ENCODE data around the gene SLC38A1. TPM values are rescaled to one million over a fixed set of nuclear protein-coding genes. Genes with fewer than 3 reads are reported as not detected.

Gene SLC38A1
- total RNA-seq, 1 experiment from 2014 or later: 155 TPM

DNA sequence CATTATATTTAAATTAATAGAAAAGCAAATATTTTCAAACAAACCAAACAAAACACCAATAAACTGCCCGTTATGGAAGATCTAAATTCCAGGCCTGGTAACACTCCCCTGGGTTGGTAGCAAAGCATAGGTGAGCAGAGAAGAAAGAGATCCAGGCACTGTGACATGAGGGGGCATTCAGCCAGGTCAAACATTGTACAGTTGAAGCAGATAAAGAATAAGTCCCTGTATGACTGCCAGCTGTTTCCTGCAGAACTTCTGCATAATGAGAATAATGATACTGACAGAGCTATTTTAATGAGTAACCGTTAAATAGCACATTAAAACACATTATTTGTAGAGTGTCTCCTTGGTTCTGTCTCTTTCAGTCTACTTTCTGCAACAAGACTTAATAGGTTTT is 35.4 kb downstream of the SLC38A1 start:
- CTCF ChIA-PET: no interaction called here
- H3K36me3 ChIP-seq (ENCODE audit: control insufficient read depth in 1 of 2, insufficient read depth in 2 of 2, low read length in 2 of 2): peaks cover under 1 to 22% of the 10 kb centered on the region in 2 experiments; a peak in 1 of 4 replicates
- intact Hi-C loops (cut with micrococcal nuclease): no loop called here
- BruUV-seq (replicated peaks): no TSS peak
- no peaks in the 10 kb centered on the region for H3K9me3 ChIP-seq (ENCODE audit: control insufficient read depth in 1 of 2, insufficient read depth in 1 of 2, low read depth in 1 of 2, low read length in 2 of 2)
- RAD21 ChIA-PET (ENCODE audit: low non-redundant PET in 1 of 2, low total read pairs in 2 of 2, uncharacterized antibody in 2 of 2, unreplicated experiment in 2 of 2): no interaction called here
- H3K9me2 ChIP-seq (ENCODE audit: insufficient read depth): no peaks in the 10 kb centered on the region
- H3K9ac ChIP-seq (ENCODE audit: low read length): no peak overlapping the region
- no peak overlapping the region for H3K27ac ChIP-seq (ENCODE audit: low read depth, low read length)
- H4K20me1 ChIP-seq (ENCODE audit: insufficient read depth): no peaks in the 10 kb centered on the region
- H3K4me2 ChIP-seq (ENCODE audit: low read length): no peak overlapping the region
- H3K27me3 ChIP-seq (ENCODE audit: insufficient read depth, low read length): no peaks in the 10 kb centered on the region
- POLR2A ChIA-PET: no interaction called here
- no peak overlapping the region for H2AFZ ChIP-seq (ENCODE audit: low read depth, low read length, poor library complexity, severe bottlenecking)
- no peaks in the 10 kb centered on the region for H3K4me1 ChIP-seq (ENCODE audit: control insufficient read depth in 1 of 2, insufficient read depth in 2 of 2, low read length in 2 of 2)
- H3K4me3 ChIP-seq (replicated peaks in 1 of 2; ENCODE audit: low read depth in 1 of 2, low read length in 2 of 2): no peak overlapping the region
- H3K79me2 ChIP-seq (ENCODE audit: insufficient read depth, low read length): peaks cover 94% of the 10 kb centered on the region
- no peak for DNase-seq (ENCODE audit: low read depth, low spot score)
- ATAC-seq: no peak
- TF ChIP-seq POLR2A (IDR thresholded peaks at IDR 0.05; ENCODE audit: borderline replicate concordance, extremely low read depth, insufficient read depth, insufficient read length) (no peak), MAX (IDR thresholded peaks at IDR 0.05) (no peak), YY1 (IDR thresholded peaks at IDR 0.05; ENCODE audit: extremely low read depth, insufficient replicate concordance, low read depth, low read length) (no peak), POLR2AphosphoS5 (IDR thresholded peaks at IDR 0.05; ENCODE audit: low read depth, low read length) (no peak), ZBTB33 (IDR thresholded peaks at IDR 0.05; ENCODE audit: extremely low read depth, insufficient replicate concordance, low read length) (no peak), FOSL1 (IDR thresholded peaks at IDR 0.05; ENCODE audit: low read depth) (no peak), ZNF274 (IDR thresholded peaks at IDR 0.05; ENCODE audit: low read depth, low read length) (no peak), JUND (IDR thresholded peaks at IDR 0.05) (no peak), EZH2phosphoT487 (IDR thresholded peaks at IDR 0.05; ENCODE audit: borderline replicate concordance) (no peak), SRF (IDR thresholded peaks at IDR 0.05; ENCODE audit: low read depth) (no peak), EZH2 (IDR thresholded peaks at IDR 0.05) (no peak), ZFX (IDR thresholded peaks at IDR 0.05) (no peak), SP1 (IDR thresholded peaks at IDR 0.05; ENCODE audit: low read depth) (no peak), EGR1 (IDR thresholded peaks at IDR 0.05; ENCODE audit: low read depth) (no peak)
- TF ChIP-seq, protein P1, sequence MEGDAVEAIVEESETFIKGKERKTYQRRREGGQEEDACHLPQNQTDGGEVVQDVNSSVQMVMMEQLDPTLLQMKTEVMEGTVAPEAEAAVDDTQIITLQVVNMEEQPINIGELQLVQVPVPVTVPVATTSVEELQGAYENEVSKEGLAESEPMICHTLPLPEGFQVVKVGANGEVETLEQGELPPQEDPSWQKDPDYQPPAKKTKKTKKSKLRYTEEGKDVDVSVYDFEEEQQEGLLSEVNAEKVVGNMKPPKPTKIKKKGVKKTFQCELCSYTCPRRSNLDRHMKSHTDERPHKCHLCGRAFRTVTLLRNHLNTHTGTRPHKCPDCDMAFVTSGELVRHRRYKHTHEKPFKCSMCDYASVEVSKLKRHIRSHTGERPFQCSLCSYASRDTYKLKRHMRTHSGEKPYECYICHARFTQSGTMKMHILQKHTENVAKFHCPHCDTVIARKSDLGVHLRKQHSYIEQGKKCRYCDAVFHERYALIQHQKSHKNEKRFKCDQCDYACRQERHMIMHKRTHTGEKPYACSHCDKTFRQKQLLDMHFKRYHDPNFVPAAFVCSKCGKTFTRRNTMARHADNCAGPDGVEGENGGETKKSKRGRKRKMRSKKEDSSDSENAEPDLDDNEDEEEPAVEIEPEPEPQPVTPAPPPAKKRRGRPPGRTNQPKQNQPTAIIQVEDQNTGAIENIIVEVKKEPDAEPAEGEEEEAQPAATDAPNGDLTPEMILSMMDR (IDR thresholded peaks at IDR 0.05 in 2 of 3, conservative IDR thresholded peaks at IDR 0.05 in 1 of 3; ENCODE audit: borderline replicate concordance in 1 of 3, insufficient read depth in 1 of 3, low read depth in 2 of 3, low read length in 2 of 3): no peak
- TF ChIP-seq, protein P2, sequence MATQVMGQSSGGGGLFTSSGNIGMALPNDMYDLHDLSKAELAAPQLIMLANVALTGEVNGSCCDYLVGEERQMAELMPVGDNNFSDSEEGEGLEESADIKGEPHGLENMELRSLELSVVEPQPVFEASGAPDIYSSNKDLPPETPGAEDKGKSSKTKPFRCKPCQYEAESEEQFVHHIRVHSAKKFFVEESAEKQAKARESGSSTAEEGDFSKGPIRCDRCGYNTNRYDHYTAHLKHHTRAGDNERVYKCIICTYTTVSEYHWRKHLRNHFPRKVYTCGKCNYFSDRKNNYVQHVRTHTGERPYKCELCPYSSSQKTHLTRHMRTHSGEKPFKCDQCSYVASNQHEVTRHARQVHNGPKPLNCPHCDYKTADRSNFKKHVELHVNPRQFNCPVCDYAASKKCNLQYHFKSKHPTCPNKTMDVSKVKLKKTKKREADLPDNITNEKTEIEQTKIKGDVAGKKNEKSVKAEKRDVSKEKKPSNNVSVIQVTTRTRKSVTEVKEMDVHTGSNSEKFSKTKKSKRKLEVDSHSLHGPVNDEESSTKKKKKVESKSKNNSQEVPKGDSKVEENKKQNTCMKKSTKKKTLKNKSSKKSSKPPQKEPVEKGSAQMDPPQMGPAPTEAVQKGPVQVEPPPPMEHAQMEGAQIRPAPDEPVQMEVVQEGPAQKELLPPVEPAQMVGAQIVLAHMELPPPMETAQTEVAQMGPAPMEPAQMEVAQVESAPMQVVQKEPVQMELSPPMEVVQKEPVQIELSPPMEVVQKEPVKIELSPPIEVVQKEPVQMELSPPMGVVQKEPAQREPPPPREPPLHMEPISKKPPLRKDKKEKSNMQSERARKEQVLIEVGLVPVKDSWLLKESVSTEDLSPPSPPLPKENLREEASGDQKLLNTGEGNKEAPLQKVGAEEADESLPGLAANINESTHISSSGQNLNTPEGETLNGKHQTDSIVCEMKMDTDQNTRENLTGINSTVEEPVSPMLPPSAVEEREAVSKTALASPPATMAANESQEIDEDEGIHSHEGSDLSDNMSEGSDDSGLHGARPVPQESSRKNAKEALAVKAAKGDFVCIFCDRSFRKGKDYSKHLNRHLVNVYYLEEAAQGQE (IDR thresholded peaks at IDR 0.05; ENCODE audit: low read depth): no peak

Measured in HCT116 (cell line).